ENCODE measurements around the gene CYP24A1.

GRCh38 chr20:54172532-54172855, 1.3 kb downstream of the CYP24A1 start:
- no peak for TF ChIP-seq CTCF (IDR thresholded peaks at IDR 0.05)
- no peak for TF ChIP-seq POLR2A (IDR thresholded peaks at IDR 0.05)
